GM12801 (cell line): Measurements from ENCODE around the gene EMC6.

ENCODE experiments used
- TF ChIP-seq, protein P1 (sequence below): IDR thresholded peaks from one replicate; pipeline ENCODE4 v1.5.1; 2011; ENCODE audit warnings: control low read depth; ENCODE audit not compliant: insufficient read length; ENCODE audit errors: extremely low read depth

Gene EMC6

DNA sequence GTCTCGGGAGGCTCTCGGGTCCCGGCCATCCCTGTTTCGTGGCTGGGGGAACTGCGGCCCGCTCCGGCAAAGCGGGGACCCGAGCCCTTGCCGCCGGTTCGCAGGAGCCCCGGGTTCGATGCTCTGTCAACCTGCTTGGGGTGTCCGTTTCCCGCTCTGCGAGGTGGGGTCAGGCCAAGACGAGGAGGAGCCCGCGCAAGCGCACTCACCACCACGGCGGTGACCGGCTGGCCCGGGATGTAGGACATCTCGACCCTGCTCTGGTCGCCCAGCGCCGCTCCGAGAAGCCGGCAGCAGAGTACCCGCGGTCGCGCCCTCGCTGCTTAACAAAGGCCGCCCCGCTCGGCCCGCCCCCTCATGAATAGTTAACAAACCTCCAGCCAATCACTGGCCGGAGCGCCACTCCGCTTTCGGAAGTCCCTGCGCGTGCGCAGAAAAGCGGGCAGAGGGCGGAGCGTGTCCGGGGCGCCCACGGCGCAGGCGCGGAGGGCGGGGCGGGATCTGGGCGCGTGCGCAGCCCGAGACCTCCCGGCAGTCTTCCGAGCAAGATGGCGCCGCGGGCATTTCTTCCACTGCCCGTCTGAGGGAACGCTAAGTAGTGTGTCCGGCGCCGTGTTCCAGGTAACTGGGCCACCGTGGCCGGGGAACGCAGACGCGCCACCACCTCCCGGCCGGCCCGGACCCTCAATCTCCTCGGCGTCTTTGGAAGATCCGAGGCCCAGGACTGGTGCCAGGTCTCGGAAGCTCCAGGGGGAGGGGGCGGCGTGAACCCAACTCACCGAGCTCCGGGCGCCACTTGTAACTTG, at the start of gene EMC6, which contains the start of gene TAX1BP3:
EMC6 (plus strand) TSS at position 534 of the 806 bp plus-strand sequence. CDS start 335 bp downstream, outside the sequence.
TAX1BP3 (minus strand) TSS at position 300 of the 806 bp plus-strand sequence; CDS start at position 248, 52 bp downstream.
- TF ChIP-seq, protein P1, sequence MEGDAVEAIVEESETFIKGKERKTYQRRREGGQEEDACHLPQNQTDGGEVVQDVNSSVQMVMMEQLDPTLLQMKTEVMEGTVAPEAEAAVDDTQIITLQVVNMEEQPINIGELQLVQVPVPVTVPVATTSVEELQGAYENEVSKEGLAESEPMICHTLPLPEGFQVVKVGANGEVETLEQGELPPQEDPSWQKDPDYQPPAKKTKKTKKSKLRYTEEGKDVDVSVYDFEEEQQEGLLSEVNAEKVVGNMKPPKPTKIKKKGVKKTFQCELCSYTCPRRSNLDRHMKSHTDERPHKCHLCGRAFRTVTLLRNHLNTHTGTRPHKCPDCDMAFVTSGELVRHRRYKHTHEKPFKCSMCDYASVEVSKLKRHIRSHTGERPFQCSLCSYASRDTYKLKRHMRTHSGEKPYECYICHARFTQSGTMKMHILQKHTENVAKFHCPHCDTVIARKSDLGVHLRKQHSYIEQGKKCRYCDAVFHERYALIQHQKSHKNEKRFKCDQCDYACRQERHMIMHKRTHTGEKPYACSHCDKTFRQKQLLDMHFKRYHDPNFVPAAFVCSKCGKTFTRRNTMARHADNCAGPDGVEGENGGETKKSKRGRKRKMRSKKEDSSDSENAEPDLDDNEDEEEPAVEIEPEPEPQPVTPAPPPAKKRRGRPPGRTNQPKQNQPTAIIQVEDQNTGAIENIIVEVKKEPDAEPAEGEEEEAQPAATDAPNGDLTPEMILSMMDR, result no peak

DNA sequence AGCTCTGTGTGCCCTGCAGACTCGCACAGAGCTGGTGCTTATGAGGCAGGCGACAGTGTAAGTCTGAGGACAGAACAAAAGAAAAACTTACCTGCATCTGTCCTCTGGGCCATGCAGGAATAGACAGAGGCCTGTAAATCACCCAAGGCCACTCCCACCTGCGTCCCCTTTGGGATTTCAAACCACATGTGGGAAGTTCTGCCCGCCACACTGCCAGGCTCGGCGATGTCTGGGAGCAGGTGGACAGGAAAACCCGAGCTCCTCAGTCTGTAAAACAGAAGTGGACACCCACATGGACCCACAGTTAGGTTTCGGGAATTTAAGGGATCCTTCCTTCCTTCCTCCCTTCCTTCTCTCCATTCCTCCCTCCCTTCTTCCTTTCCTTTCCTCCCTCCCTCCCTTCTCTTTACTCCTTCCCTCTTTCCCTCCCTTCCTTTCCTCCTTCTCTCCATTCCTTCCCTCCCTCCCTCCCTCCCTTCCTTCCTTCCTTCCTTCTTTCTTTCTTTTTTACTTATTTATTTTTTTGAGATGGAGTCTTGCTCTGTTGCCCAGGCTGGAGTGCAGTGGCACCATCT, 47.4 kb upstream of the EMC6 start:
- TF ChIP-seq, protein P1, result no peak

DNA sequence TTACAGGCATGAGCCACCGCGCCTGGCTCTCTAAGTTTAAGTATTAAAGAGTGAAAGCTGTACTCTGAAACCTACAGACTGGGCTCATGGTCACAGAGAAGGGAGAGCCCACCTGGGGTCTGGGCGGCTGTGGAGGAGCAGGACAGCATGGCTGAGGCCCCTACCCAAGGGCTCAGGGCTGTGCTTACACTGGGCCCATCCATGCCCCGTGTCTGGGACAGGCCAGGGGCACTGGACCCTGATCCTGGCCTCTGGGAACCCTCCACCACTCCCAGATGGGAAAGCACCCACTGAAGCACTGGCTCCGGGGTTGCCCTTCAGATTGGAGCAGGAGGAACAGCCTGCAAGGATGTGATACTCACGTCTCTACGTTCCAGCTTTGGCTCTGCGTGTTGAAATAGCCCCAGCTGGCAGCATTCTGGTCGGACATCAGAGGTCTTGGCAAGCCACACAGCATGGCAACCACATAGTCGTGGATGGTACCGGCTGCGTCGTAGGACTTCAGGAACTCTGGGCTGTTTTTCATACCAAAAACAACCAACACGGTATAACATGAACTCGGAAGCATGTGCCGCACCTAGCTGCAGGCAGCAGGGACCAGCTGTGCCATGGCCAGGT, 45.5 kb upstream of the EMC6 start:
- TF ChIP-seq, protein P1, result no peak

DNA sequence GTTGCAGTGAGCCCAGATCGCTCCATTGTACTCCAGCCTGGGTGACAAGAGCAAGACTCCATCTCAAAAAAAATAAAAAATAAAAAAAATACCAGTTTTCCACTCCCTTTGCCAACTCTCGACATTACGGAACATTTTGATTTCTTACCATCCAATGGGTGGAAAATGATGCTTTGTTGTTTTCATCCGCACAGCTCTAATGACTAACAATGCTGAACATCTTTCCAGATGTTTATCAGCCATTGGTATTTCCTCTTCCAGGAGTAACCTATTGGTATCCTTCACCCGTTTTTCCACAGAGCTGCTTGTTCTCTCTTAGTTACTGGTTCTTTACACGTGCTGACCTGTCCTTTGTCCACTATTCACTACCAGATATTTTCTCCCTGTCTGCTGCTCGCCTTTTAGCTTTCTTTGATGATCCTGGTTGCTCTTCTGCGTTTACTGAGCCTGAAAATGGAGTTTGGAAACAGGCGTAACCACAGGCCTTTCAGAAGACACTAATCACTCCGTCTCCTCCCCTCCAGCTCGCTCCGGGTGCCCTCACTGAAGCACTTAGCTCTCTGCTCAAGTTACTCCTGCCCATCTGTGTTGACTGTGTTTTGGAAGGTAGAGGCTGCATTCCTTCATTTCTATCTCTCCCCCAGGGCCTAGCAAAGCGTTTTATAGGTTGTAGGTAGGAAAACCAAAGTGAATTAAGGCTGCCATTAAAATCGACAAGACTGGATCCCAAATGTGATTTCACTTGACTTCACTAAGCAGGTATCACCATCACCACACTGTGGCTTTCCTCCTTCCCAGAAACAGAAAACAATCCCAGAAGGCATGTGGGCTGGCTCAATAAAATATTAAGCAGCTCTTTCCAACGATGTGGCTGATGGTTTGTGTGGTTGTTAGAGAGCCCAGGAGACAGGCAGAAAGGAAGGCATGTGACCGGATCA, 41.5 kb upstream of the EMC6 start:
- TF ChIP-seq, protein P1, result no peak

DNA sequence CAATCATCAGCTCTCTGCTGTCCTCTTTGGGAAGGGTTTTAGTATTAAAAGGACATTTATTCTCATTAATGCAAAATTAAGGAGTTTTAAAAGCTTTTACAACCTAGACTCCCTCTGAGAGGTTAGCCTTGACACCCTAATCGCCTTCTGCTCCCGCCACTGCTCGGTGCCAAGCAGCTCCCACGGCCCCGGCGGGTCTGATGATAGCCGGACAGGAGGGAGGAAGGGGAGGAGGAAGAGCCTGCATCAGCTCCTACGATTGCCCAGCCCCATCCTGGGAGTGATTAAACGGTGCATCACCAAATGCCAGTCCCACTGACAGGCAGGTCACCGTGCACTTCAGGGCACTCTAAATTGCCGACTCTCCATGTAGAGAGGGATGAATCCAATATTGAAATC, 40.8 kb upstream of the EMC6 start:
- TF ChIP-seq, protein P1, result no peak

- TF ChIP-seq, protein P1, result no peak
Observed at GRCh38 chr17:3630781-3631180, 37.8 kb upstream of the EMC6 start.
